HG03060 (cell line): ENCODE data around the gene FDCSP.
"Not testable (repeated sequence)": the region's sequence is repeated elsewhere in the genome, so short reads cannot be mapped to it uniquely, and the experiment has no call there.

Experiments
- ATAC-seq: cut with Tn5 transposase; IDR thresholded peaks from one replicate; pipeline ENCODE4 v1.9.1; 2021; ENCODE audit warnings: low read depth, moderate number of reproducible peaks; ENCODE audit not compliant: unreplicated experiment

The FDCSP gene

DNA sequence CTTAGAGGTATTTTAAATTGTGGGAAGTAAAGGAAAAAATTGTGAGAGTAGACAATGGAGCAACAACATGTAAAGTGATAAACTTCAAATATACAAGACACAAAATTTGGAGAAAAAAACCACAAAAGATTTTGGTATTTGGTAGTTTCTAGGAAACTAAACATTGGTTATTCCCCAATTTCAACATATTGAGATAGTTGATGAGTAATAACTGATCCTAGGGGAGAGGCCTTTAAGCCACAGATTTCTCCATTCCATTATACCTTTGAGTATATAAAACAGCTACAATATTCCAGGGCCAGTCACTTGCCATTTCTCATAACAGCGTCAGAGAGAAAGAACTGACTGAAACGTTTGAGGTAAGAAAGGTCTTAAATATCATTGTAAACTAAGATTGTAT is at the start of gene FDCSP:
FDCSP (plus strand) TSS at position 301 of the 400 bp plus-strand sequence. CDS start 5,071 bp downstream, outside the sequence.
- no peak for ATAC-seq

DNA sequence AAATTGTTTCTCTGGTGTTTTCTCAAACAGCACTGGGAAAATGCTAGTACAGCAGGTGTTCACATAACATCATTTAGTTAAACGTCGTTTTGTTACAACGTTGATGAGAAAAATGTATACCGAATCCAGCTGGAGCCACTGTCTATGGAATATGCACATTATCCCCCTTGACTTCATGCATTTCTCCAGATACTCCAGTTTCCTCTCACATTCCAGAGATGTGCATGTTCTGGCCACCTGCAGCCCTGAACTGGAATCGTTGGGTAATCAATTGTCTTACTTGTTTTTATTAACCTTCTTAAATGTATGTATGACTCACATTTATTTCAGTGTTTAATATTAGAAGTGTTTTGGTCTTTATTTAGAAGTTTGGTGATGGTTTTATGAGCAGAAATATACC is 48.8 kb upstream of the FDCSP start:
- ATAC-seq, result no peak

DNA sequence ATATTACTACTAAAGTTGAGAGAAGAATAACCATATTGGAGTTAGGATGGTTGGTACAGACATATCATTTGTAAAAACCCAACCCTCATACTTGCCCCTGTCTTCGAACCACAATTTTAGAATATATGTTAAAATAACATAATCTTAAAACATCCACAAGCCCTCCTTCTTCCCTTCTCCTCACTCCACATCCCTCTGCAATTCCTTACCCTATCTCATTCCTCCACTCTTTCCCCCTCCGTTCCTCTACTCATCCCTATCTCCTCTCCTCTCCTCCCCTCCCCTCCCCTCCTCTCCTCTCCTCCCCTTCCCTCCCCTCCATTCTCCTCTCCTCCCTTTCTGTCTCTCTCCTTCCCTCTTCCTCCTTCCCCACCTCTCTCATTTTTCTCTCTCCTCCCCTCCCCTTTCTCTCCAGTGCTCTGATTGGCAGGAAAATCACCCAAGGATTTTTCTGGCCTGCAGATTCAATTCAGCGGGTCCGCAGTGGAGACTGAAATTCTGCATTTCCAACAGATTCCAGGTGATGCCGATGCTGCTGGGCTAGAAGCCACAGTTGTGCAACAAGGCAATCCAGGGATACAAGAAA is 47.8 kb upstream of the FDCSP start:
- ATAC-seq, result no peak

DNA sequence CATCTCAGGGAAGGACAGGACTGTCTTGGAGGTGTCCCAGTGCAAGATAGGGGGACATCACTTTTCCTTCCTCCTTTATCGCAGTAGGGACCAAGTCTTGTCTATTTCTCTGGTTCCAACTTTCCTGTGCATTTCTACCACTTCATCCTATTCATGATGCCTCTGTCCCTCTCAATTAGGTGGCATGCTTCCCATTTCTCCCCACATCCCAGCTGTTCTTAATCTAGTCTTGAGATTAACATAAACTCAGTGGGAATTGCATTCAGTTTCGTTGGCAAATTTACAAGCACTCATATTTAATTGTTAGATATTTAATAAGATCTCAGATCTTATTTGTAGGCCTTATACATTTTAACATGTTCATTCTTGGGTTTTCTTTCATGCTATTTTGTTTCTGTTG is 46.1 kb upstream of the FDCSP start:
- no peak for ATAC-seq

DNA sequence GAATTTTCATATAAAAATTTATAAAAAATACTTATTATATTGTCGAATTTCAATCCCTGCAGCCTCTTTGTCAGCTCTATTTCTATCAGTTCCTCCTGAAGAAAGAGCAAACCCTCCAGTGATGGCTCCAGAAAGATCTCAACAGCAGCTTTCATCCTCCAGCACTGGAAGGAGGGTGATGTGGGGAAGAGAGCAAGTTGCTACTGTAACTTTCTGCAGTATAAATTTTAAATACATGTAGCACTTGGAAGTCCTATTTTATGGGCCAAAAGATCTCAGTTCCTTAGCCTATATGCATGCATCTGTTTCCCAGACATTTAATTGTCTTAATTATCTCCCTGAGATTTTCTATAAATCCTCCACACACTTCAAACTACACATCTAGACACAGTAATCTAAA is 44.1 kb upstream of the FDCSP start:
- no peak for ATAC-seq

DNA sequence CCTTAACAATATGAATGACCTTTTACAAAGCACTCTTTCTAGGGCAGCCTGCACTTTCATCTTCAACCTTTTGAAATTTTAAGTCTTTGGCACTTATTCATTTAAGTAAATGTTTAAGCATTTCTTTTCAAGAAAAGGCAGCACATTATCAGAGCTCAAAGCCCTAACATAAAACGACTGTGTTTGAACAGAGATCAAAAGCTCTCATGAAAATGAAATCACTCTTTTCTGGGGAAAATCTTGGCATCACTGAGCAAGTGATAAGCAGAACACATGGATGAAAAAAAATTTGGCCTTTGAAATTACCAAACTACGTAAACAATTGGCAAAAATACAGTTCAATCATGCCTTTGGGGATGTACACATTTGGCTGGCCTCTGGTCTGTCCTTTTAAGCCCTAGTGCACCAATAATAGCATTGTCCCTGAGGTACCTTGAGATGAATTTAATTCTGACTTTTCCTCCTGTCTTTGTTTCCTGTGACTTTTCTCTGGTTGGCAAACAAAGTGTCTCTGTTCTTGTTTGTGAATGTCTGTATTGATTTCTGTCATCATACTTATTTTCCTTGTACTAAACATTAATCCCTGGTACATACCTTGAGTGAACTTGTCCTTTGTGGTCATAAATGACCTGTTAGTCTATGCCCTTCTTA is 43.3 kb upstream of the FDCSP start:
- no peak for ATAC-seq

DNA sequence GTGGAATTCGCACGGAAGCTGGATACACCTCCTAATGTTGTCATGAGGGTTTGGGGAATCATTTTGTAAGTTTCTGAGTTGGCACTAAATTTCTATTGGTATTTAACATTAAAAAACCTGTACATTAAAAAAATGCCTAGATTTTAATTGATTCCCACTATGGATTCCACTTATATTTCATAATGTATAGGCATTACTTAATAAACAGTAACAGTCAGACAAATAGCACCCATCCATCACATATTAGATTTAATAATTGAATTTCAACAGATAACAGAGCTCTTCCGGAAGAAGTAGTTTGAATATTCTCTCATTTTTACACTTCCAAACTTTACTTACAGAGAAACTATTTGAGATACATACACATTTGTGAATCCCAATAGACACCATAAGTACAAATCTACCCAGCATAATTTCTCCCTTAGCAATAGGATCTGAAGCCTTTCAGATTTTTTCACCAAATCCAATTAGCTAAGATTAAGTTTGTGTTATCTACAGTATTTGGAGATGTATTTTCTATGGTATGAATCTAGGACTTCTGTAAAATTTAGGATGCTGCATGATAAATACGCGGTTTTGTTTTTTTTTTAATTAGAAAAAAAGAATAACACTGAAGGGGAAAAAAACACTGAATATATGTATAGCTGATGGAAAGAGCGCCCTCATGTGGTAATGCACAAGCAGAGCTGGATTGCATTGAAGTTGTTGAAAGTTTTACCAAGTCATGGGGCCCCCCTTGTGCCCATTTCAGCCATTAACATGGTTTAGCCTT is 42.6 kb upstream of the FDCSP start:
- no peak for ATAC-seq

DNA sequence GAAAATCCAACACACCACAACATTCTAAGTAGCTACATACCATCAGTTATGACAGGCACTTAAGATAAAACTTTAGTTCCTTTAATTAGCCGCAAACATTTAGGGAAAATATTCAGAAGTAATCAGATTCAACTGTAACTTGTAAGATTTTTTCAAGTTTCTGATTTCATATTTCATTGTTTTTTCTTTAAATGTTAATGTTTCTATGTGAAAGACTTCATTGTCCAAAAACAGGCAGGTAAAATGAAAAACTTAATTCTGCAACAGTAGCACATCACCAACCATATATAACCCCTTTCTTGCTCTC is 42.0 kb upstream of the FDCSP start:
- ATAC-seq, result no peak

DNA sequence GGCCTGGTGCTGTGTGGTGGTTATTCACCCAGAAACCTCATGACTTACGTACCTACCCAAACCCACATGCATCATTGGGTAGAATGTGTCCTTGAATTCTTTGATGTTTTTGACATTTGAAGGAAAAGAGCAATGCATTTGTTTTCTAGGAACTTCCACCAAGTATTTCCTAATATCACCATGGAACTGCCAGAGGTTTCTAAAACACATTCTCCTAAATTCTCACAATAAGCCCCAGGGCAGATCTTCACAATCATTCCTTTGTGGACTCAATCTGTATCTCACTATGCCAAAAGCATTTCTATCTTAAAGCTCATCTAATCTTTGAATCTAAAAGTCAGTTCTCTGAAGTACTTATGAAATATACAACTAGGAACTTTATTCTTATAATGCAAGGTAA is 38.7 kb upstream of the FDCSP start:
- ATAC-seq, result no peak

DNA sequence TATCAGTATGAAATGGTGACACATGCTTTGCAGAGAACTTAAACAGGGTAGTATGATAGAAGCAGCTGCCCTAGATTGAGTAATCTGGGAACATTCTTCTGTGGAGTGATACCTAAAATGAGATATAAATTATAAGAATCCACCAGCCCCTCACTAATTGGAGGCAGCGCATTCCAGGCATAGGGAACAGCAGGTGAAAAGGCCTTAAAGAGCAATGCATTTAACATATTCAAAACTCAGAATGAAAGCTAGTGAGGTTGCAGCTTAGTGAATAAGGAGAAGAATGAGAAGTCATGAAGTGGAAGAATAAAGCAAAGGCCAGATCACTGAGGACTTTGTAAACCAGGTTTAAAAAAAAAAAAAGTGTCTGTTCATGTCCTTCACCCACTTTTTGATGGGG is 35.3 kb upstream of the FDCSP start:
- ATAC-seq, result no peak

DNA sequence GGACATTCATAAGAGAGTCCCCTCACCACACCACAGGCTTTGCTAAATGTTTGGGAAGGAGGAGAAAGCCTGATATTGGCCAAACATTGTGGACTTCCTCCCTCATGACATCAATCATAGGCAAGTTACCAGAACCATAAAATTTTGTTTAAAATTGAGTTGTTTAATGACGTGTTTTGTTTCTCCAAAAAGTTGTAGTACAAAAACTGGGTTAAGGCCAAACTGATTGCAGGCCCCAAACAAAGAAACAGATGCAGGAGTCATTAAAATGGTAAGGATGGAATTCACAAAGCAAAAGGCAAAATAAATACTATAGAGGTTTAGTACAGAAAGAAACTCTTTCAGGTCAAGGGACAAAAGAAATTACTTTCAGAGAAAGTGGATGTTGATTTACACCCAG is 34.3 kb upstream of the FDCSP start:
- no peak for ATAC-seq

DNA sequence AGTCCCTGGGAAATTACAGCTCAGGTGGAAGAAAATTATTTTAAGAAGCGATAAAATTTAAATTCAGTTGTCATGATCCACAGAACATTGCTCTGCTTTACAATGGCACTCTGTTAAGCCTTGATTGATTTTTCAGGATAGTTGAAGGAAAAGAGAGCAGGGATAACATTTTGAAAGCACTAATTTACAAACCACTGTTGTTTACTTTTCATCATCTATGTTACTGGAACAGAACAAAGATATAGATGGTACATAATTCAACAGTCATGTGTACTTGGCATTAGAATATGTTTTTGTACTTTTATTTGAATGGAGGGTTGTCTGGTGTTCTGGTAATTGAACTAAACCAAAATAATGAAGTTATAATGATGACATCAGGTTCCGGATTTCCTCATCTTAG is 33.0 kb upstream of the FDCSP start:
- no peak for ATAC-seq

DNA sequence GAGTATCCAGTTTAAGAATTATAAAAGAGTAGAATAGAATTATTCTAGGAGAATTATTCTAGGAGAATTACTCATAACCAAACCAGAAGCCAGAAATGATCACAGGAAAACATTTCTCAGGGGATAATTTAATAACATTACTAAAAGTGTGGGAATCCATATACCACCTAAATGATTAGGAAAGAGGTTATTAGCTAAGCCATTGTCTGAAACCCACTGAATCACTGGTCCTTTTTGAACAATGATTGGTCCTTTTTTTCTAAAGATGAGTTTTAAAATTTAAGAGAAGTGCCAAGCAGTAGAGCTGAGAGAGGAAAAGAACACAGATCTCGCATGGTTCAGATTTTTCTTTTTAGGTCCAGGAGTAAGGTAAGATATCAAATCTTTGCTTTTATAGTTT is 30.5 kb upstream of the FDCSP start, which contains the start of gene ODAM:
ODAM (plus strand) TSS at position 301 of the 400 bp plus-strand sequence. CDS start 819 bp downstream, outside the sequence.
- ATAC-seq, result no peak

DNA sequence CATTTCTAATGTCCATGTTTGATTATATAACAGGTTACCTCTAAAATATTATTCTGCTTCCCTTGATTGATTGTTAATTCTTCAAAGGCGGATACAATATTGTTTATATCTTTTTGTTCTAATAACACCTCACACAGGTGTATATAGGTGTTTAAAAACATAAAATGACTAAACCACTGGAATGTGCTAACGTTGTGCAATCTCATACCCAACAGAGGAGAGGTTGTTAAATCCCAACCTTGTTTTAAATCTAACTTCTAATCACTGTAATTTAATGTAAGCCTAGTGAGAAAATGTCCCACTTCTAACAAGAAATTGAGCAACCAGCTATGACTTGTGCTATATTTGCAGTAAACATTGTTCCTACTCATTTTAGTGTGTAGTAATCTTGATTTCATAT is 29.1 kb upstream of the FDCSP start:
- no peak for ATAC-seq

DNA sequence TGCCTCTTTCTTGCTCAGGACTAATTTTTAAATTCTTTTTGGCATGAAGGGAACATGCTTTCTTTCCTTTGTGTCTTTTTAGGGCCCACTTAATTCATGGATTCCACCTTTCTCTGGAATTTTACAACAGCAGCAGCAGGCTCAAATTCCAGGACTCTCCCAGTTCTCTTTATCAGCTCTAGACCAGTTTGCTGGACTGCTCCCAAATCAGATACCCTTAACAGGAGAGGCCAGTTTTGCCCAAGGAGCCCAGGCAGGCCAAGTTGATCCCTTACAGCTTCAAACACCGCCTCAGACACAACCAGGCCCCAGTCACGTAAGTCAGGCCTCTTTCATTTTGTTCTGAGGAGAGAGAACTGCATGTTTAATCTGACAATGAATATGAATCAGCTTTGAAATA is 28.1 kb upstream of the FDCSP start:
- no peak for ATAC-seq

DNA sequence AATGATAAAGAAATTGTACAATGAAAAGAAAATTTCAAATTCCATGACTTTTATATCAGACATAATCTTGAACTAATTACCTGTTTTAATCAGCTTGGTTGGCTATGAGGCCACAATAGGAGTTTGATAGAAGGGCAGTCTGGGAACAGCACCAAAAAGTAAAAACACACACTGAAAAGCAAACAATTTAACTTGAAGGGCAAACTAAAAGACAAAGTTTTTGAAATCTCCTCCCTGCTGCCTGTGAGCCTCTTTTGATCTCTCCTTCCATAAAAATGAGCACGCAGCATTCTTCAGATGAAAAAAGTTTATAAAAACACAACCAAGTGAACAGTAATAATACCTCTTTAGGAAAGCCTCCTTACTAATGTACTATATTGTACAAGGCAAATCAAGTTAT is 22.3 kb upstream of the FDCSP start:
- ATAC-seq, result no peak

DNA sequence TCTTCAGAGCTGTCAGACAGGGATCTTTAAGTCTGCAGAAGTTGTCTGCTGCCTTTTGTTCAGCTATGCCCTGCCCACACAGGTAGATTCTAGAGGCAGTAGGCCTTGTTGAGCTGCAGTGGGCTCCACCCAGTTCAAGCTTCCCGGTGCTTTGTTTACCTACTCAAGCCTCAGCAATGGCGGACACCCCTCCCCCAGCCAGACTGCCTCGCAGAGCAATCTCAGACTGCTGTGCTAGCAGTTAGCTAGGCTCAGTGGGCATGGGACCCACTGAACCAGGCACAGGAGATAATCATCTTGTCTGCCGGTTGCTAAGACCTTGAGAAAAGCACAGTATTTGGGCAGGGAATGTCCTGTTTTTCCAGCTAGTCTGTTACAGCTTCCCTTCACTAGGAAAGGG is 13.2 kb upstream of the FDCSP start:
- ATAC-seq, result not testable (repeated sequence)

DNA sequence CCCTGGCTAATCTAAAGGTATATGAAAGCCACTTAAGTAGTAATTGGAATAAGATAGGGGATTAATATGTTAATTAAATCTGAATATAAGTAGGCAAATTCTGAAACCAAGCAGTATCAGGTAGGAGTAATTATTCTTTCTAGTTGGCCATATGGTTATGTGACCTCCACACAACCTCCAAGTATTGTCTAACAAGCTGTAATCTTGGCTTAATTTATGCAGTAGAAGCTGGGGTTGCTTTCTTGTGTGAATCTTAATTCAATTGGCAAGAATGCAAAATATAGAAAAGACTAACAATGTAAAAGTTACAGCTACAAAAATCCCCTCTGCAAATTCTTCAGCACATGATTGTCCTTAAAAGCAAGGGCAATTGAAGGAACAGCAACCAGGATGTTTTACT is 9.8 kb upstream of the FDCSP start:
- not testable (repeated sequence) for ATAC-seq

DNA sequence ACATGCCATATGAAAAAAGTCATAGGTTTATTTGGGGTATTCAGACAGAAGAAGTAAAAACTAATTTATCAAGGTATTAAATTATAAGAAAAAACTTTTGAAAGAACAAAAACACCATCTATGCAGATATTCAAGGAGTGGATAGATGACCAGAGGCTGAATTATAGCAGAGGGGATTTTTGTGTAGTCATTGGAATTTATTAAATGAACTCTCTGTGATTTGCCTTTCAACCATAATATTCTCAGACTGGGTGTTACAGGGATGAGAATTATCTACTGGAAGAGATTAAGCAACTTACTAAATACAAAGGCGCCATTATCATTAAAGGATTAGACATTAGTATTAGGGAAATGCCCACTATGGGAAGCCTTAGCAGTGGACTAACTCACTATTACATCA is 9.4 kb upstream of the FDCSP start:
- ATAC-seq, result not testable (repeated sequence)

DNA sequence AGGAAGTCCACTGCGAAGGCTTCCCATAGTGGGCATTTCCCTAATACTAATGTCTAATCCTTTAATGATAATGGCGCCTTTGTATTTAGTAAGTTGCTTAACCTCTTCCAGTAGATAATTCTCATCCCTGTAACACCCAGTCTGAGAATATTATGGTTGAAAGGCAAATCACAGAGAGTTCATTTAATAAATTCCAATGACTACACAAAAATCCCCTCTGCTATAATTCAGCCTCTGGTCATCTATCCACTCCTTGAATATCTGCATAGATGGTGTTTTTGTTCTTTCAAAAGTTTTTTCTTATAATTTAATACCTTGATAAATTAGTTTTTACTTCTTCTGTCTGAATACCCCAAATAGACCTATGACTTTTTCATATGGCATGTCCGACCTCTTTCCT is 4.5 kb upstream of the FDCSP start:
- not testable (repeated sequence) for ATAC-seq

DNA sequence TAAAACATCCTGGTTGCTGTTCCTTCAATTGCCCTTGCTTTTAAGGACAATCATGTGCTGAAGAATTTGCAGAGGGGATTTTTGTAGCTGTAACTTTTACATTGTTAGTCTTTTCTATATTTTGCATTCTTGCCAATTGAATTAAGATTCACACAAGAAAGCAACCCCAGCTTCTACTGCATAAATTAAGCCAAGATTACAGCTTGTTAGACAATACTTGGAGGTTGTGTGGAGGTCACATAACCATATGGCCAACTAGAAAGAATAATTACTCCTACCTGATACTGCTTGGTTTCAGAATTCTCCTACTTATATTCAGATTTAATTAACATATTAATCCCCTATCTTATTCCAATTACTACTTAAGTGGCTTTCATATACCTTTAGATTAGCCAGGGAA is 4.1 kb upstream of the FDCSP start:
- not testable (repeated sequence) for ATAC-seq

DNA sequence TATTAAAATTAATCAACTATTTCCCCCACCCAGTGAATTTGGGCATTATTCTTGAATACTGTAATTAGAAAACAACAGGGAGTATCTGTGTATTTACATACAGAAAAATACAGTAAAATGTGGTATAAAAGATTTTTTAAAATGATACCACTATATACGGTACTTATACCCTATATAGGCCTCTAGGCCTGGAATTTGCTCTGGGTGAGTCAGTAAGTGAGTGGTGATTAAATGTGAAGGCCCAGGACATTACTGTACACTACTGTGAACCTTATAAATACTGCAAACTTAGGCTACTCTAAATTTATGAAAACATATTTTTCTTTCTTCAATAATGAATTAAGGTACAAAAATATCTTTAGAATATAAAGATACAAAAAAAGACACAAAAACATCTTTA is 10.2 kb downstream of the FDCSP start:
- ATAC-seq, result no peak
